DMS 273 treated with DMSO at 0.1 percent for 48 hours (cell line): ENCODE results near the gene SCN10A.

Source experiments
- DNase-seq: peaks from one replicate; lab custom pipeline; 2025; lab: John Stamatoyannopoulos, UW

Gene SCN10A

DNA sequence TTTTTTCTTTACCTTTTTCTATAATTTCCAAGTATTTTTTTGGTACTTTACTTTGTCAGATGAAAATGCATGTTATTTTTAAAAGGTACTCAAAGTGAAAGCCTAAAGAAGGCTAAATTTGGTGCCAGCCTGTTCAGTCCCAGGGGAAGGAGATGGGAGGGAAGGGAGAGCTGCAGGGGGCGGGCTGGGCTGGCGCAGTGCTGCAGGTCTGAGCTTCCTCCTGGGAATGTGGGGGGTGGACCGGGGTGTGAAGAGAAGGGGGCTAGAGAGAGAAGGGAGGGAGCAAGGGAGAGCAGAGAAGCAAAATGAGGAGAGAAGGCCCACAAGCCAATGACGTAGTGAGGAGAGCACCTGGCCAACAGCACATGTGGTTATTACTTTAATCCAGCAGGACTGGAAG lies 95.6 kb downstream of the SCN10A start:
- no peak for DNase-seq

GRCh38 chr3:38717355-38718240 lies 98.4 kb downstream of the SCN10A start:
- no peak for DNase-seq

- DNase-seq, result no peak
Observed at GRCh38 chr3:38713121-38713520, 102.9 kb downstream of the SCN10A start.

- DNase-seq, result no peak
Observed at GRCh38 chr3:38711321-38711720, 104.7 kb downstream of the SCN10A start.

DNA sequence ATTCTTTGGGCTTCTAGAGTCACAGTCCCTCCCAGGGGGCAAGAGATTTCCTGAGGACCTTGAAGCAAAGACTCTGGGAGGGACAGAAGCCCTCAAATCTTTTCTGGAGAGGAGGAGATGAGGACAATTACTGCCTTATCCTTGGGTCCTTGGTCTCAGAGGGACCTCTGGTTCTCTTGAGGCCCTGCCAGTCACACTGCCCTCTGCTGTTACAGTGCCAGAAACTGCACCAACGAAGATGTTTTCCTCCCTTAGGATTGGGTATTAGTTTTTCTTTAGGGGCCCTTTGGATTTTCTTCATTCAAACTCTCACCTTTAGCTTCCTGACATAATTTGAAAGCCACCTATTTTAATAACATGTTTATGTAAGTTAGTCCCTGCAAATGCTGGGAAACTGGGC lies 108.3 kb downstream of the SCN10A start:
- DNase-seq, result no peak

DNA sequence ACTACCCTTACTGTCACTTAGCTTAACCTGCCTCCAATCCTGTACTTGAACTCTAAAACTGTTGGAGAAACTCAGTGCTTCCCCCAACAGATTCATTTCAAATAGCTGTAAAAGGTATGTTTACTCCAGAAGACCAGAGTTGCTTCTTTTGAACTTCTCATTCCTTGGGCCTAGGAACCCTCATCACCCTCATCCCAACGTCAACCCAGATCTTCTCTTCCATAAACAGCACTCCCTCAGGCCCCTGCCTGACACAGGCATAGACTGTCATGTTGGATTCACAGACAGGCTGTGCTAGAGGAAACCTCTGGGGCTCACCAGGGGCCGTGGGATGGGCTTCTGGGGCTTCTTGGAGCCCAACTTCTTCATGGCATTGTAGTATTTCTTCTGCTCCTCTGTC lies 109.1 kb downstream of the SCN10A start:
- DNase-seq, result no peak

DNA sequence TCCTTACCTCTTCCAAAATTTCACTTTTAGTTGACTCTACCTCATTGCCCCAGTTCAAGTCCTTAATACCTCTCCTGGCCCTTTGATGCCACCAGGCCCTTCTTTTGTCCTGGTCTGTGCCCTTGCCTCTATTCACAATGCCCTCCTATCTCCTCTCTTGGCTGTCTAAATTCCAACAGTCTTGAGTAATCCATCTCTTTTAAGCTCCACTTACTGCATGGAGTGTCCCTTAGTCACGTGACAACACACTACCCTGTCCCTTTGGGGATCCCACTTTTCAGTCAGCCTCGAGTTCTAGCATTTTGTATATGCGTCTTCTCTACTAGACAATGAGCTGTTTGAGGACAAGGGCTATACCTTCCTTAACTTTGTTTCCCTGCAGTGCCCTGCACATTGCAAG lies 113.8 kb downstream of the SCN10A start:
- no peak for DNase-seq

GRCh38 chr3:38698760-38699159 lies 117.3 kb downstream of the SCN10A start:
- no peak for DNase-seq

- DNase-seq, result no peak
Observed at GRCh38 chr3:38698061-38698460, 118.0 kb downstream of the SCN10A start.

DNA sequence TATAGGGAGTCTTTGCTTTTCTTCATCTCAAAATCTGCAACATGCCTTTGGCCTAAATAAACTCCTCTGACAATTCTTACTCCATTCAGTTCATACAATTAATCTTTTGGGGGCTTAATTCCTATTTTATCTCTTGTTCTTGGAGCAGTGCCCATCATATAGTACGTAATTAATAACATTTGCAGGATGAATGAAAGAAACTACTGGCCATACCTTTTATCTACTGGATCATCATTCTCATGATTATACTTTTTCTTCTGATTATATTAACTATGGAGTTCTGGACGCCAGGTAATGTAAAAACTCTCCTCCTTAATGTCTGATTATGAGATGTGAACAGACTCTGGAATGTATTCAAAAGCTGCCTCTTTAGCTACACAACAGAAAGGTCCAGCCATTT lies 120.0 kb downstream of the SCN10A start:
- no peak for DNase-seq

DNA sequence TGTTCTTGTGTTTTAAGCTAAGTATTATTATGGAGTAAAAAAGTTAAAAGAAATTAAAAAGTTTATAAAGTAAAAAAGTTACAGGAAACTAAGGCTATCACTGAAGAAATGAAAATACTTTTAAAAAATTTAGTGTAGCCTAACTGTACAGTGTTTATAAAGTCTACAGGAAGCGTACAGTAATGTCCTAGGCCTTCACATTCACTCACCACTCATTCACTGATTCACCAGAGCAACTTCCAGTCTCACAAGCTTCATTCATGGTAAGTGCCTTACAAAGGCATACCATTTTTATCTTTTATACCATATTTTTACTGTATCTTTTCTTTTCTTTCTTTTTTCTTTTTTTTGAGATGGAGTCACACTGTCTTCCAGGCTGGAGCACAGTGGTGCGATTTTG lies 125.8 kb downstream of the SCN10A start:
- no peak for DNase-seq

- no peak for DNase-seq
Observed at GRCh38 chr3:38689774-38690173, 126.2 kb downstream of the SCN10A start.

GRCh38 chr3:38689346-38689745 lies 126.7 kb downstream of the SCN10A start:
- DNase-seq, result no peak

DNA sequence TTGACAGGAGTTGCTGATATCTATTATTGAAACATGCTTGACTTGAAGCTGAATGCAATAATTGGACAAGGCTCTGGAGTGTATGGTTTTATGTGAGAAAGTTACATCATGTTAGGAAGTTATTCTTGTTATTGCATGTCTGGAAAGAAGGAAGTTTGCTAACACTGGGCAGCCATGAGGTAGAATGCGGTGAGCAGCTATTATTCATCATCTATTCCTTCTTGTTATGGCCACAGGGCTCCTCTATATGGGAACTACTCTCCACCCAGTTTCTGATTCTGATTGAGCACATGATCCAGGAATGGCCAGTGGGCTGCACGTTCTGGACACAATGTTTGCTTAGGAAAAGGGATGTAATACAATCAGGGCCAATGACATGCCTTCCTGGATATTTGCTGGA lies 128.7 kb downstream of the SCN10A start:
- no peak for DNase-seq

GRCh38 chr3:38684546-38684945 lies 131.5 kb downstream of the SCN10A start:
- no peak for DNase-seq

- no peak for DNase-seq
Observed at GRCh38 chr3:38669668-38670067, 146.3 kb downstream of the SCN10A start.

DNA sequence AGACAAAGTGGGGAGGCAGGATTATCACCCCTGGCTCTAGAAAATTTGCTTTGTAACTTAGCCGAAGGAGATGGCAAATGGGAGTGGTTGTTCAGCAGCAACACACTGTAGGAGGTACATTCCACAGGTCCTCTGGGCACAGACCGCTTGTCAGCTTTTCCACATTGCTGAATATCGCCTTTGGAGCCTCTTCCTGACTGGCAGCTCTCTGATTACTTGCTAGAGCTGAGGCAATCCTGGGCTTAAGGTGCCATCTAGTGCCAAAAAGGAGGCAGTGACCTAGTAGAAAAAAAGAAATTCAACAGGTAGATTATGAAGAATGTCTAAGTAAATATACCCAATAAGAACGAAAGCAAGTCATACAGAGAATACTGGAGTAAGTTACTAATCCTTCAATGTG lies 153.5 kb downstream of the SCN10A start:
- no peak for DNase-seq

- DNase-seq, result no peak
Observed at GRCh38 chr3:38658841-38659240, 157.2 kb downstream of the SCN10A start.

- DNase-seq, result no peak
Observed at GRCh38 chr3:38657369-38657768, 158.6 kb downstream of the SCN10A start.

- DNase-seq, result no peak
Observed at GRCh38 chr3:38655708-38656300, 160.2 kb downstream of the SCN10A start.

- no peak for DNase-seq
Observed at GRCh38 chr3:38653685-38654537, 162.1 kb downstream of the SCN10A start.

GRCh38 chr3:38652934-38653333 lies 163.1 kb downstream of the SCN10A start:
- DNase-seq, result no peak
